ENCODE measurements around the gene RPS5. TPM values are rescaled to one million over a fixed set of nuclear protein-coding genes. Genes with fewer than 3 reads are reported as not detected.

RPS5 gene
- total and polyA plus RNA-seq, 4 donors = 927 to 1,802 (median 1,090) TPM

- TF ChIP-seq CTCF (IDR thresholded peaks at IDR 0.05; ENCODE audit: control extremely low read depth, extremely low read depth) = no peak
- no peak overlapping the region for H3K9ac ChIP-seq (ENCODE audit: insufficient read depth in 1 of 2, low read length in 2 of 2)
- no peak for ATAC-seq (ENCODE audit: insufficient read depth, low FRiP score)
- 92 to 95% methylated on average over 7 to 9 of the region's 9 CpGs for WGBS, 2 donors
- H3K9me3 ChIP-seq (ENCODE audit: control insufficient read depth in 4 of 4, insufficient read depth in 3 of 4, low read length in 3 of 4) = peaks cover 0 to 6% (median 0%) of the 10 kb centered on the region in 4 donors
- H3K4me1 ChIP-seq (ENCODE audit: control insufficient read depth in 5 of 5, insufficient read depth in 5 of 5, low read length in 5 of 5) = peaks cover 0 to 22% (median 2%) of the 10 kb centered on the region in 5 donors
- DNase-seq = peak in 1 of 3 donors; percentile 6
- H3K27ac ChIP-seq (ENCODE audit: low read depth in 1 of 2, low read length in 1 of 2) = no peak overlapping the region
- no peak overlapping the region for H3K4me3 ChIP-seq
- peaks cover 0 to 5% (median 0%) of the 10 kb centered on the region in 4 donors for H3K36me3 ChIP-seq (ENCODE audit: control insufficient read depth in 4 of 4, insufficient read depth in 4 of 4, low read length in 4 of 4)
- H3K27me3 ChIP-seq (ENCODE audit: control insufficient read depth in 3 of 3, insufficient read depth in 3 of 3, low read length in 2 of 3) = peaks cover 0 to 51% (median 43%) of the 10 kb centered on the region in 3 donors
Measured at GRCh38 chr19:58351558-58351878, 35.6 kb upstream of the RPS5 start.

- no peak for TF ChIP-seq CTCF (IDR thresholded peaks at IDR 0.05; ENCODE audit: control extremely low read depth, extremely low read depth)
- 85 to 93% methylated on average over 23 of the region's 23 CpGs for WGBS, 2 donors
- Histone ChIP-seq H3K9me3 (ENCODE audit: control insufficient read depth in 4 of 4, insufficient read depth in 3 of 4, low read length in 3 of 4) (peaks cover 0 to 10% (median 0%) of the 10 kb centered on the region in 4 donors), H3K4me1 (ENCODE audit: control insufficient read depth in 5 of 5, insufficient read depth in 5 of 5, low read length in 5 of 5) (peaks cover 0 to 29% (median 2%) of the 10 kb centered on the region in 5 donors), H3K9ac (ENCODE audit: insufficient read depth in 1 of 2, low read length in 2 of 2) (no peak overlapping the region), H3K27ac (ENCODE audit: low read depth in 1 of 2, low read length in 1 of 2) (no peak overlapping the region), H3K36me3 (ENCODE audit: control insufficient read depth in 4 of 4, insufficient read depth in 4 of 4, low read length in 4 of 4) (peaks cover 0 to 5% (median 0%) of the 10 kb centered on the region in 4 donors), H3K27me3 (ENCODE audit: control insufficient read depth in 3 of 3, insufficient read depth in 3 of 3, low read length in 2 of 3) (peaks cover 0 to 47% (median 39%) of the 10 kb centered on the region in 3 donors), H3K4me3 (no peak overlapping the region)
- no peak for ATAC-seq (ENCODE audit: insufficient read depth, low FRiP score)
- DNase-seq = peak in 1 of 3 donors; percentile 11
Measured at GRCh38 chr19:58351990-58352755, 34.9 kb upstream of the RPS5 start.

DNA sequence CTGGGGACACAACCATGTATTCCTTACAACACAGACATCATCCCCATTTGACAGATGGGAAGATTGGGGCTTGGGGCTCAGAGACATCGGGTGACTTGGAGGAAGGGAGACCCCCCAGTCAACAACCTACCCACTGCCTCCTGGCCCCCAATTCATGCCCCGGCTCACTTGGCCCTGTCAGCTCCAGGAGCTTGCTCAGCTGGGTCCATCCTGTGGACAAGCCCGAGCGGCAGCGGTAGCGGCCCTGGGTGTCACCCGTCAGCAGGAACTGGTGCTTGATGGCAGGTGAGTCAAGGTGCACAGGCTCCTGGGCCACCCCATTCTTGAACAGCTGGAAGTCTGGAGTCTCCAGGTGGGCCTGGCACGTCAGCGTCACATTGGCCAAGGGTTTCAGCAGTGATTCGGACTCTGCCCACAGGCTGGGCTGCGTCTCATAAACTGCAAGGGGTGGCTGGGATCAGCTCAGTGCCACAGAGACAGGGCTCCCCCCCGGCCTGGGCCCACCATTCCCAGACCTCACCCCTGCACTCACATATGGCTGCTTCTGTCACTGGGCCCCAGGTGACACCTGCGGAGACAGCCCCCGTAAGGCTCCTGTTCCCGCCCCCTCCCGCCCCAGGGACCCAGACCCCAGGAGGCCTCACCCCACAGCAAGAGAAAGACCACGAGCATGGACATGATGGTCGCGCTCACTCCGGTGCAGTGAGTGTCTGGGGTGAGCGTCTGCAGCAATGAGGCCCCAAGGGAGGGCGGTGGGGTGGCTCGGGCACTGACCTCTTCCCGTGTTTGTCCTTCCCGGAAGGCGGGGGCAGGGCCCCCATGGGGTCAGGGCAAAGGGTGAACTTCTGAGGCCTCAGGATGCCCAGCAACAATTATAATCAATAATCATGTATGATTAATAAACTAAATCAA lies 34.1 kb upstream of the RPS5 start, which contains the start of gene A1BG:
A1BG (minus strand) TSS at position 733 of the 912 bp plus-strand sequence; CDS start at position 678, 55 bp downstream.
- ATAC-seq (ENCODE audit: insufficient read depth, low FRiP score) (no peak), DNase-seq (peak in 1 of 3 donors; percentile 10)
- H3K27ac ChIP-seq (ENCODE audit: low read depth in 1 of 2, low read length in 1 of 2) = no peak within 1 kb of the TSS
- peaks cover 0 to 42% (median 35%) of the 10 kb centered on the region in 3 donors for H3K27me3 ChIP-seq (ENCODE audit: control insufficient read depth in 3 of 3, insufficient read depth in 3 of 3, low read length in 2 of 3)
- peaks cover 0 to 37% (median 2%) of the 10 kb centered on the region in 5 donors for H3K4me1 ChIP-seq (ENCODE audit: control insufficient read depth in 5 of 5, insufficient read depth in 5 of 5, low read length in 5 of 5)
- WGBS, 2 donors = 83 to 88% methylated on average over 26 of the region's 26 CpGs
- no peak within 1 kb of the TSS for H3K9ac ChIP-seq (ENCODE audit: insufficient read depth in 1 of 2, low read length in 2 of 2)
- TF ChIP-seq CTCF (IDR thresholded peaks at IDR 0.05; ENCODE audit: control extremely low read depth, extremely low read depth) = no peak
- H3K36me3 ChIP-seq (ENCODE audit: control insufficient read depth in 4 of 4, insufficient read depth in 4 of 4, low read length in 4 of 4) = peaks cover 0 to 5% (median 0%) of the 10 kb centered on the region in 4 donors
- peaks cover 0 to 10% (median 0%) of the 10 kb centered on the region in 4 donors for H3K9me3 ChIP-seq (ENCODE audit: control insufficient read depth in 4 of 4, insufficient read depth in 3 of 4, low read length in 3 of 4)
- no peak within 1 kb of the TSS for H3K4me3 ChIP-seq
